Common myeloid progenitor, CD34-positive (primary cell): Measurements from ENCODE around the gene LAD1.

Experiments used
- CTCF ChIA-PET: fragments of 350-600 bp; sonication (Branson Sonifier 250); formaldehyde crosslinking; loops from one replicate; lab custom pipeline; 2021; ENCODE audit warnings: antibody characterized with exemption; lab: Charles Lee
- POLR2A ChIA-PET: fragments of 350-600 bp; sonication (Branson Sonifier 250); formaldehyde crosslinking; loops from one replicate; lab custom pipeline; 2021; ENCODE audit warnings: antibody characterized with exemption; lab: Charles Lee
- DNase-seq, 3 donors: peaks; one replicate each; pipeline versions ENCODE4 v3.0.0 to v3.0.0-alpha.2; 2013
- H3K27ac ChIP-seq, 2 experiments: 1 replicate in 1 of 2; 2 replicates in 1 of 2; pipeline ENCODE4 v1.7.0; 2013; ENCODE audit warnings: inconsistent platforms in 2 of 2, low read length in 2 of 2, mild to moderate bottlenecking in 2 of 2, low read depth in 1 of 2, moderate library complexity in 1 of 2; ENCODE audit not compliant: severe bottlenecking in 2 of 2, insufficient read depth in 1 of 2, poor library complexity in 1 of 2
- H3K27me3 ChIP-seq, 5 experiments: replicated peaks in 2 of 5; 1 replicate in 3 of 5; 2 replicates in 2 of 5; pipeline versions ENCODE4 v1.6.1 to v1.7.0; 2013; ENCODE audit warnings: low read length in 4 of 5, mild to moderate bottlenecking in 2 of 5, moderate library complexity in 2 of 5, inconsistent platforms in 1 of 5; ENCODE audit not compliant: insufficient read depth in 5 of 5, control insufficient read depth in 4 of 5
- H3K36me3 ChIP-seq, 4 experiments: 1 replicate in 2 of 4; 2 replicates in 2 of 4; pipeline versions ENCODE4 v1.6.1 to v1.7.0; 2013; ENCODE audit warnings: low read length in 3 of 4, control low read depth in 1 of 4, mild to moderate bottlenecking in 1 of 4; ENCODE audit not compliant: control insufficient read depth in 4 of 4, insufficient read depth in 4 of 4
- H3K4me1 ChIP-seq, 4 experiments: 1 replicate in 3 of 4; 2 replicates in 1 of 4; pipeline versions ENCODE4 v1.6.1 to v1.7.1; 2013; ENCODE audit warnings: low read length in 3 of 4, mild to moderate bottlenecking in 3 of 4, control low read depth in 1 of 4, inconsistent platforms in 1 of 4, moderate library complexity in 1 of 4; ENCODE audit not compliant: control insufficient read depth in 4 of 4, insufficient read depth in 4 of 4; ENCODE audit errors: control extremely low read depth in 1 of 4
- H3K4me3 ChIP-seq, 7 experiments: 1 replicate in 4 of 7; 2 replicates in 3 of 7; pipeline versions ENCODE4 v1.5.1 to v1.7.0; 2013; ENCODE audit warnings: mild to moderate bottlenecking in 7 of 7, low read length in 6 of 7, moderate library complexity in 6 of 7, inconsistent platforms in 2 of 7, low read depth in 2 of 7, control low read depth in 1 of 7; ENCODE audit not compliant: insufficient read depth in 4 of 7, control insufficient read depth in 1 of 7; ENCODE audit errors: extremely low read depth in 1 of 7
- H3K9me3 ChIP-seq, 5 experiments: 1 replicate in 4 of 5; 2 replicates in 1 of 5; pipeline versions ENCODE4 v1.6.1 to v1.7.1; 2013; ENCODE audit warnings: low read length in 4 of 5, mild to moderate bottlenecking in 2 of 5, inconsistent platforms in 1 of 5, low read depth in 1 of 5, moderate library complexity in 1 of 5; ENCODE audit not compliant: control insufficient read depth in 4 of 5, insufficient read depth in 2 of 5; ENCODE audit errors: control extremely low read depth in 1 of 5
- WGBS: methylation state at CpG from one replicate; pipeline ENCODE4 v1.1.5; 2013; ENCODE audit not compliant: insufficient coverage; 5-methylcytosine and 5-hydroxymethylcytosine counted together

Gene LAD1

DNA sequence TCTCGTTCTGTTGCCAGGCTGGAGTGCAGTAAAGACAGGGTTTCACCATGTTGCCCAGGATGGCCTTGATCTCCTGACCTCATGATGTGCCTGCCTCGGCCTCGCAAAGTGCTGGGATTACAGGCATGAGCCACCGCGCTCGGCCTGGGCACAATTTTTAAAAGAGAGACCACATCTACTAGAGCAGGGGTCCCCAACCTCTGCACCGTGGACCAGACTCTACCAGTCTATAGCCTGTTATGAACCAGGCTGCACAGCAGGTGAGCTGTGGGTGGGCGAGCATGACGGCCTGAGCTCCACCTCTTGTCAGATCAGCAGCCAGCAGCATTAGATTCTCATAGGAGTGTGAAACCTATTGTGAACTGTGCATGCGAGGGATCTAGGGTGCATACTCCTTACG lies 42.4 kb downstream of the LAD1 start:
- Histone ChIP-seq H3K9me3 (no peaks in the 10 kb centered on the region), H3K4me1 (no peaks in the 10 kb centered on the region), H3K27me3 (peaks cover 0 to 12% (median 7%) of the 10 kb centered on the region in 5 experiments), H3K4me3 (no peak overlapping the region), H3K36me3 (no peaks in the 10 kb centered on the region), H3K27ac (no peak overlapping the region)
- 85% methylated on average over 7 of the region's 11 CpGs for WGBS
- no peak for DNase-seq
- ChIA-PET CTCF (interaction anchor here (2.4 kb wide), 1 partner anchor 11 kb away, joined by 9 read pairs; no protein-coding TSS in a partner anchor), POLR2A (no interaction called here)

DNA sequence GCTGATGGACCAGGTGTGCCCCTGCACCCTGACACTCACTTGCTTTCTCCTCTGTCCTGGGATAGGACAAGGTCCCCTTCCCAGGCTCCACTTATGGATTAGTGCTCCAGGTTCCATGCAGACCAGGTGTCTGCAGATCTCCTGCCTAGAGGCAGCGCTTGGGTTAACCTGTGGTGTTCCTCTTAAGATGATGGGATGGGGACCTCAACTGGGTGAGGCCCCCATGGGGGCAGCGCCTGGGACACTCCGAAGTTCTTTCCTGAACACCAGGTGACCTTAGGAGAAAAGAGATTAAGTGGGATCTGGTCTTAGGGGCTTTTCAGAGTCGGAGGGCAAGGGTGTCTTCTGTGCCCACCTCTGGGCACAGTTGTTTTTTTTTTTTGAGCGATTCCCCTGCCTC lies 42.9 kb downstream of the LAD1 start:
- H3K4me1 ChIP-seq = no peaks in the 10 kb centered on the region
- POLR2A ChIA-PET = no interaction called here
- DNase-seq = no peak
- no peak overlapping the region for H3K27ac ChIP-seq
- no peaks in the 10 kb centered on the region for H3K9me3 ChIP-seq
- peaks cover 0 to 12% (median 7%) of the 10 kb centered on the region in 5 experiments for H3K27me3 ChIP-seq
- no peaks in the 10 kb centered on the region for H3K36me3 ChIP-seq
- 85% methylated on average over 4 of the region's 5 CpGs for WGBS
- no peak overlapping the region for H3K4me3 ChIP-seq
- CTCF ChIA-PET = interaction anchor here (1.4 to 2.4 kb wide), 2 partner anchors 10 to 19 kb away, joined by 5 to 9 read pairs; no protein-coding TSS in a partner anchor

DNA sequence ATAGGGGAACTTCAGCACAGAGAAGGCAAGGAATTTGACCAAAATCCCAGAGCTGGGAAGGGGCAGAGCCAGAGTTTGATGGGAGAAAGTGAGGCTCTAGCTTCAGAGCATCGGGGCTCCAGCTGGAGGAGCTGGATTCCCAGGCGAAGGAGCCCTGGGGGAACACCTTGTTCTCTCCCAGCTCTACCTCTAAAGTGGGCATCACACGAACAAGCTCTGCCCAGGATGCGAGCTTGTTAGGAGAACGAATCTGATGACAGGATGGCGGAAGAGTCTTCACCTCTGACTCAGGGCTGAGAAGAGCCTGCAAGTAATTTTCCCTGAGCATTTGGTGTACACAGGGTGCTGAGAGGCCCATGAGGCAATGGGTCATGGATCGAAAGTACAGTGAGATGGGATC lies 43.7 kb downstream of the LAD1 start:
- no peaks in the 10 kb centered on the region for H3K9me3 ChIP-seq
- no peaks in the 10 kb centered on the region for H3K4me1 ChIP-seq
- no peaks in the 10 kb centered on the region for H3K36me3 ChIP-seq
- WGBS = 93% methylated on average over 7 of the region's 7 CpGs
- peaks cover 0 to 13% (median 8%) of the 10 kb centered on the region in 5 experiments for H3K27me3 ChIP-seq
- ChIA-PET POLR2A (no interaction called here), CTCF (interaction anchor here (0.9 to 2.4 kb wide), 4 partner anchors 10 to 101 kb away, joined by 3 to 9 read pairs (median 4); no protein-coding TSS in a partner anchor)
- H3K27ac ChIP-seq = no peak overlapping the region
- DNase-seq = no peak
- H3K4me3 ChIP-seq = no peak overlapping the region

DNA sequence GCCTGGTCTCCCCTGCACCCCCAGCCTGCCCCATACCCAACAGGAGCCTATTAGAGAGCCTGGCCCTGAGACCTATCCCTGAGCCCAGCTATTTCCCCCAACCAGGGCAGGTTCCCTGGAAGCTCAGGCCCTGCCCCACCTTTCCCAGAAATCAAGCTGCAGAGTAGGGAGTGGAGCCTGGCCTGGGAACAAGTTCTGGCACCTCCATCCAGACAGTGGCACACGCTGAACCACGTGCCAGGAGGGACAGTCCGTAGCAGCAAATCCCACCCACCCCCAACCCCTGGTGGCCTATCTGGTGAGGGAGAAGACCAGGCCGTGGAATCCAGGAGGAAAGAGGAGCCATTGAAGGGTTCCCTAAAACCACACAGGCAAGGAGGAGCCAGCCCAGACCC lies 44.2 kb downstream of the LAD1 start:
- no peaks in the 10 kb centered on the region for H3K36me3 ChIP-seq
- CTCF ChIA-PET = interaction anchor here (0.9 to 2.4 kb wide), 4 partner anchors 9 to 101 kb away, joined by 3 to 9 read pairs (median 4); no protein-coding TSS in a partner anchor
- no peaks in the 10 kb centered on the region for H3K9me3 ChIP-seq
- POLR2A ChIA-PET = no interaction called here
- H3K27me3 ChIP-seq = peaks cover 0 to 13% (median 8%) of the 10 kb centered on the region in 5 experiments
- 79% methylated on average over 4 of the region's 4 CpGs for WGBS
- H3K4me1 ChIP-seq = no peaks in the 10 kb centered on the region
- no peak overlapping the region for H3K4me3 ChIP-seq
- H3K27ac ChIP-seq = no peak overlapping the region
- DNase-seq = no peak

DNA sequence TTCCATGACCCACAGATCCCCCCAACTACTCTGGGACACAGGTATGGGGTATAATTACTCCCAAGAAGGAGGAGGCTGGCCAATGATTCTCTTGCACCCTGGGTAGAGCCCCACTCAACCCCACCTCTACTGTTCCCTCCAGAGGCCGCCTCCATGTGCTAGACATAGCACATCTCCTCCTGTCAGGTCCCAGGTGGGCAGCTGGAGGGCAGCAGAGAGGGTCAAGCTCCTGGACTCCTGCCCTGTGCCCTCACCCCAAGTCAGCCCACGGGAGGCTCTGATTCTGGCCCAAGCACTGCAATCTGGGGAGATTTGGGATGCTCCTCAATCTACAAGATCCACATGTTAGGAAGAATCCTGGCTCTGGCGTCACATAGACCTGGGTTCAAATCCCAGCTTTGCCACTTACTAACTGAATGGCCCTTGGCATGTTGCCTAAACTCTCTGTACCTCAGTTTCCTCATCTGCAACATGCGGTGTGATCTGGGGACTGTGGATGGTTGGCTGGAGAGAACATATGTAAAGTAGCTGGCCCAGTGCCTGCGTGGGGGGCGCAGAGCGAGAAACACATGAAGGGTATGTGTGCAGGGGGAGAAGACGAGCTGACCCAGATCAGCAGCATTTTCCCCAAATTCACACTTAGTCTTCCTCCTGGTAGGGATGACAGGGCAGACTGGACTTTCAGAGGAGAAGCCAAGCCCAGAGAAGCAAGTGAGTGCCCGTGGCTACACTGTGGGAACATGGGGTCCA lies 44.8 kb downstream of the LAD1 start:
- ChIA-PET CTCF (interaction anchor here (1.2 to 2.4 kb wide), 2 partner anchors 8 to 100 kb away, joined by 3 to 9 read pairs; no protein-coding TSS in a partner anchor), POLR2A (no interaction called here)
- Histone ChIP-seq H3K4me1 (no peaks in the 10 kb centered on the region), H3K9me3 (no peaks in the 10 kb centered on the region), H3K27ac (no peak overlapping the region), H3K27me3 (peaks cover 0 to 13% (median 8%) of the 10 kb centered on the region in 5 experiments), H3K36me3 (no peaks in the 10 kb centered on the region), H3K4me3 (no peak overlapping the region)
- 98% methylated on average over 7 of the region's 9 CpGs for WGBS
- no peak for DNase-seq

DNA sequence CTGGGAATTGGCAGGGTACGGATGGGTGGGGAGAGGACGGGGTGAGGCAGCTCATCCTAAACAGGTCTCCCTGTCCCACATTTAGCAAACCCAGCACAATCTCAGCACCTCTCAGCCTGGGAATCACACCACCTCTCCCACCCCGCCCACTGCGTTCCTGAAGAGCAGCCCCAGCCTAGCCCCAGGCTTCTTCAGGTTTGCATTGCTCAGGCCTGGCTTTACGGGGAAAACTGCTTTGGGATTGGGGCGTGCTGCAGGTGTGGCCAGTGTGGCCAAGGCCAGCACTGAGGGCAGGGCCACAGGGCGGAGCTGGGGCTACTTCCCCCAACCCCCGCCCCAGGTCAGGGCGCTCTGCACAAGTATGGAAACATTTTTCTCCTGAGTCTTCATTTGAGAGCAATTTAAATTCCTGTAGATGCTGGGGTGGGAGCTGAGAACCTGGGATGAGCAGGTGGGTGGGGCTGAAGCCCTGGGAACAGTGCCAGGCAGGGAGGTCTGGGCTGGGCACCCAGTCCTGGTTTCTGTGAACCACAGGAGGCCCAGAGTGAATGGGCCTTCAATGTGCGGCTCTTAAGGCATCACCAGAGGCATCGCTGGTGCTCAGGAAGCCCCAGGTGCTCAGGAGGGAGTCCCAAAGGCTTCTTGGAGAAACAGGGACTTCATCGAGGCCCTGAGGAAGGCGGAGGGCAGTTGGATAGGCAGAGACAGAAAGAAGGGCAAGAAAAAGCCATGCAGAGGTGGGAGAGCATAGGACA lies 45.8 kb downstream of the LAD1 start:
- no peak for DNase-seq
- Histone ChIP-seq H3K27me3 (peaks cover 0 to 13% (median 6%) of the 10 kb centered on the region in 5 experiments), H3K27ac (no peak overlapping the region), H3K36me3 (no peaks in the 10 kb centered on the region), H3K4me3 (no peak overlapping the region), H3K4me1 (no peaks in the 10 kb centered on the region), H3K9me3 (no peaks in the 10 kb centered on the region)
- ChIA-PET CTCF (interaction anchor here (0.8 to 1.3 kb wide), 4 partner anchors 8 to 99 kb away, joined by 3 read pairs; no protein-coding TSS in a partner anchor), POLR2A (interaction anchor here (0.6 kb wide), 1 partner anchor 28 kb away, joined by 3 read pairs; no protein-coding TSS in a partner anchor)
- 92% methylated on average over 10 of the region's 13 CpGs for WGBS
